OCI-LY7 (cell line): ENCODE data around the gene PBX1. TPM values are rescaled to one million over a fixed set of nuclear protein-coding genes. Genes with fewer than 3 reads are reported as not detected.

Experiments used
- BruUV-seq: library from RNA; stranded (reverse); fragments of 400-500 nt; replicated peaks from 2 replicates; lab custom pipeline; 2021; lab: Mats Ljungman, UMichigan
- CTCF ChIA-PET: fragments of 300-600 bp; sonication (Branson Sonifier 250); formaldehyde crosslinking; loops from one replicate; lab custom pipeline; 2022; ENCODE audit warnings: antibody characterized with exemption; ENCODE audit not compliant: unreplicated experiment; lab: Charles Lee
- POLR2A ChIA-PET: fragments of 300-600 bp; sonication (Branson Sonifier 250); formaldehyde crosslinking; loops from one replicate; lab custom pipeline; 2022; ENCODE audit warnings: antibody characterized with exemption; lab: Charles Lee
- DNase-seq: peaks from one replicate; pipeline ENCODE4 v3.0.0-alpha.2; 2015; ENCODE audit warnings: low spot score
- H2AFZ ChIP-seq: fragments of 200-600 bp; sonication (generic), shearing (Covaris generic); 2 replicates; pipeline ENCODE4 v1.6.1; 2014; ENCODE audit warnings: mild to moderate bottlenecking, antibody characterized with exemption, low read length, moderate library complexity
- H3K27ac ChIP-seq: fragments of 200-600 bp; sonication (generic); 2 replicates; pipeline ENCODE4 v1.5.1; 2014; ENCODE audit warnings: mixed run types, low read depth, mild to moderate bottlenecking, moderate library complexity, low read length, inconsistent platforms; ENCODE audit not compliant: poor library complexity, severe bottlenecking
- H3K36me3 ChIP-seq: fragments of 200-600 bp; sonication (generic); 2 replicates; pipeline ENCODE4 v1.6.1; 2014; ENCODE audit warnings: mild to moderate bottlenecking, antibody characterized with exemption, low read length, moderate library complexity, mixed read lengths; ENCODE audit not compliant: insufficient read depth
- H3K4me1 ChIP-seq: fragments of 200-600 bp; sonication (generic); 2 replicates; pipeline ENCODE4 v1.5.1; 2014; ENCODE audit warnings: mild to moderate bottlenecking, low read length; ENCODE audit not compliant: insufficient read depth, poor library complexity, severe bottlenecking
- H3K4me2 ChIP-seq: fragments of 200-600 bp; sonication (generic); 2 replicates; pipeline ENCODE4 v1.6.1; 2014; ENCODE audit warnings: mild to moderate bottlenecking, low read length
- H3K4me3 ChIP-seq: fragments of 200-600 bp; sonication (generic); 2 replicates; pipeline ENCODE4 v1.5.1; 2014; ENCODE audit warnings: mild to moderate bottlenecking, low read depth, low read length; ENCODE audit not compliant: poor library complexity, severe bottlenecking
- H3K79me2 ChIP-seq: fragments of 200-600 bp; sonication (generic); 2 replicates; pipeline ENCODE4 v1.6.1; 2016; ENCODE audit warnings: low read depth, mild to moderate bottlenecking, low read length, moderate library complexity, mixed read lengths; ENCODE audit not compliant: insufficient read depth
- H3K9me2 ChIP-seq: fragments of 200-600 bp; sonication (generic); 2 replicates; pipeline ENCODE4 v1.6.1; 2016; ENCODE audit warnings: mild to moderate bottlenecking, low read length, mixed read lengths; ENCODE audit not compliant: insufficient read depth
- H3K9me3 ChIP-seq: fragments of 200-600 bp; sonication (generic); 2 replicates; pipeline ENCODE4 v1.6.1; 2014; ENCODE audit warnings: mild to moderate bottlenecking, mixed run types, low read length, mixed read lengths
- H4K20me1 ChIP-seq: fragments of 200-600 bp; sonication (generic); 2 replicates; pipeline ENCODE4 v1.6.1; 2014; ENCODE audit warnings: mild to moderate bottlenecking, antibody characterized with exemption, low read length, moderate library complexity, mixed read lengths; ENCODE audit not compliant: insufficient read depth
- CTCF ChIP-seq: fragments of 200-600 bp; sonication (generic); conservative IDR thresholded peaks from 2 replicates; pipeline ENCODE4 v1.5.1; 2014; ENCODE audit warnings: mild to moderate bottlenecking, antibody characterized with exemption, low read length, moderate library complexity, mixed read lengths
- EZH2phosphoT487 ChIP-seq: fragments of 200-600 bp; sonication (generic); IDR thresholded peaks from 2 replicates; pipeline ENCODE4 v1.6.1; 2018; ENCODE audit warnings: low read depth, borderline replicate concordance, mild to moderate bottlenecking, mixed run types, antibody characterized with exemption, low read length, moderate library complexity, mixed read lengths
- intact Hi-C: fragments of 100-400 bp; cut with micrococcal nuclease; formaldehyde crosslinking; loops from one replicate; pipeline ENCODE4 v1.10.0; 2022; ENCODE audit not compliant: unreplicated experiment
- total RNA-seq, 2 experiments: library from RNA; depleted of rRNA in 1 of 2; stranded (reverse); fragments of >200 nt in 1 of 2; shearing (Covaris generic) in 1 of 2; gene quantifications; 2 replicates each; pipeline ENCODE4 v1.2.3, GENCODE V29; 2014 to 2022

Gene PBX1
- total RNA-seq, 2 experiments from 2014 or later = not detected

GRCh38 chr1:164823486-164824279, 264.7 kb downstream of the PBX1 start:
- no peaks in the 10 kb centered on the region for H4K20me1 ChIP-seq
- no peak overlapping the region for H2AFZ ChIP-seq
- no peaks in the 10 kb centered on the region for H3K36me3 ChIP-seq
- no TSS peak for BruUV-seq
- TF ChIP-seq EZH2phosphoT487 = no peak
- TF ChIP-seq CTCF = no peak
- no peaks in the 10 kb centered on the region for H3K9me3 ChIP-seq
- CTCF ChIA-PET = no interaction called here
- no peak overlapping the region for H3K4me3 ChIP-seq
- H3K4me1 ChIP-seq = no peaks in the 10 kb centered on the region
- POLR2A ChIA-PET = no interaction called here
- DNase-seq = no peak
- H3K79me2 ChIP-seq = no peaks in the 10 kb centered on the region
- intact Hi-C loops = no loop called here
- no peak overlapping the region for H3K4me2 ChIP-seq
- no peaks in the 10 kb centered on the region for H3K9me2 ChIP-seq
- H3K27ac ChIP-seq = no peak overlapping the region

- intact Hi-C loops = no loop called here
- ChIA-PET POLR2A (no interaction called here), CTCF (no interaction called here)
- H3K79me2 ChIP-seq = no peaks in the 10 kb centered on the region
- H3K9me3 ChIP-seq = no peaks in the 10 kb centered on the region
- no peaks in the 10 kb centered on the region for H3K36me3 ChIP-seq
- H3K4me1 ChIP-seq = no peaks in the 10 kb centered on the region
- no peak overlapping the region for H3K4me3 ChIP-seq
- no TSS peak for BruUV-seq
- TF ChIP-seq CTCF (no peak), EZH2phosphoT487 (no peak)
- H3K27ac ChIP-seq = no peak overlapping the region
- H4K20me1 ChIP-seq = no peaks in the 10 kb centered on the region
- H2AFZ ChIP-seq = no peak overlapping the region
- H3K4me2 ChIP-seq = no peak overlapping the region
- no peaks in the 10 kb centered on the region for H3K9me2 ChIP-seq
- DNase-seq = no peak
Observed at GRCh38 chr1:164824542-164824941, 265.6 kb downstream of the PBX1 start.

GRCh38 chr1:164830628-164831027, 271.6 kb downstream of the PBX1 start:
- H3K79me2 ChIP-seq = no peaks in the 10 kb centered on the region
- intact Hi-C loops = no loop called here
- CTCF ChIA-PET = no interaction called here

More at GRCh38 chr1:164830628-164831027, 271.6 kb downstream of the PBX1 start:
- BruUV-seq = no TSS peak
- no peaks in the 10 kb centered on the region for H3K9me3 ChIP-seq
- H3K4me2 ChIP-seq = no peak overlapping the region
- H3K36me3 ChIP-seq = no peaks in the 10 kb centered on the region
- H3K4me3 ChIP-seq = no peak overlapping the region
- TF ChIP-seq EZH2phosphoT487 = no peak
- no peak for TF ChIP-seq CTCF
- H4K20me1 ChIP-seq = no peaks in the 10 kb centered on the region
- POLR2A ChIA-PET = no interaction called here
- DNase-seq = no peak
- H3K27ac ChIP-seq = no peak overlapping the region
- H3K4me1 ChIP-seq = no peaks in the 10 kb centered on the region
- no peak overlapping the region for H2AFZ ChIP-seq
- H3K9me2 ChIP-seq = no peaks in the 10 kb centered on the region
